Gastrocnemius medialis (tissue), 4 donors: ENCODE measurements around the gene PCDHA6.

Experiments
- CTCF ChIP-seq, 5 experiments: fragments of 450-650 bp in 3 of 5; fragments of 200-600 bp in 2 of 5; sonication (generic) in 2 of 5; IDR thresholded peaks in 4 of 5; conservative IDR thresholded peaks in 1 of 5; 1 replicate in 4 of 5; 2 replicates in 1 of 5; pipeline ENCODE4 v1.5.1; 2016 to 2019; ENCODE audit warnings: antibody characterized with exemption in 5 of 5, mild to moderate bottlenecking in 3 of 5, moderate library complexity in 3 of 5
- POLR2A ChIP-seq, 2 donors: fragments of 450-650 bp; IDR thresholded peaks; one replicate each; pipeline ENCODE4 v1.6.1; 2017; ENCODE audit warnings: antibody characterized with exemption in 2 of 2, mild to moderate bottlenecking in 2 of 2, moderate library complexity in 2 of 2

- TF ChIP-seq POLR2A (IDR thresholded peaks at IDR 0.05), result no peak
- TF ChIP-seq CTCF (IDR thresholded peaks at IDR 0.05 in 4 of 5, conservative IDR thresholded peaks at IDR 0.05 in 1 of 5), result no peak
Observed at GRCh38 chr5:140840978-140841962, 13.5 kb downstream of the PCDHA6 start, which contains the start of gene PCDHA8.
